Activated CD4-positive, alpha-beta T cell treated with anti-CD3 and anti-CD28 coated beads, Interleukin-2, amount 50 U/mL, for 16 hours (primary cell): ENCODE measurements around the gene MAP3K1.

Source experiments
- DNase-seq: peaks from one replicate; pipeline ENCODE4 v3.0.0-alpha.2; 2020

Gene MAP3K1

GRCh38 chr5:56850423-56850822 lies 35.1 kb downstream of the MAP3K1 start:
- DNase-seq = no peak

- no peak for DNase-seq
Observed at GRCh38 chr5:56851258-56851941, 36.1 kb downstream of the MAP3K1 start.

- no peak for DNase-seq
Observed at GRCh38 chr5:56852228-56853000, 37.1 kb downstream of the MAP3K1 start.

- DNase-seq = no peak
Observed at GRCh38 chr5:56853698-56854097, 38.3 kb downstream of the MAP3K1 start.

GRCh38 chr5:56854920-56855319 lies 39.6 kb downstream of the MAP3K1 start:
- DNase-seq = no peak

- no peak for DNase-seq
Observed at GRCh38 chr5:56856541-56857178, 41.3 kb downstream of the MAP3K1 start.

GRCh38 chr5:56858777-56859442 lies 43.6 kb downstream of the MAP3K1 start:
- no peak for DNase-seq

- DNase-seq = no peak
Observed at GRCh38 chr5:56861893-56862485, 46.6 kb downstream of the MAP3K1 start.

- no peak for DNase-seq
Observed at GRCh38 chr5:56862909-56863308, 47.6 kb downstream of the MAP3K1 start.

- no peak for DNase-seq
Observed at GRCh38 chr5:56871777-56872176, 56.4 kb downstream of the MAP3K1 start.

- no peak for DNase-seq
Observed at GRCh38 chr5:56873056-56873455, 57.7 kb downstream of the MAP3K1 start.

GRCh38 chr5:56876327-56876726 lies 61.0 kb downstream of the MAP3K1 start:
- DNase-seq = no peak

GRCh38 chr5:56881571-56881970 lies 66.2 kb downstream of the MAP3K1 start:
- no peak for DNase-seq

GRCh38 chr5:56893251-56893951 lies 78.1 kb downstream of the MAP3K1 start:
- no peak for DNase-seq

GRCh38 chr5:56896763-56897162 lies 81.4 kb downstream of the MAP3K1 start:
- DNase-seq = no peak

GRCh38 chr5:56898213-56898612 lies 82.9 kb downstream of the MAP3K1 start:
- no peak for DNase-seq

GRCh38 chr5:56900395-56900794 lies 85.0 kb downstream of the MAP3K1 start:
- DNase-seq = no peak

GRCh38 chr5:56900858-56901578 lies 85.7 kb downstream of the MAP3K1 start:
- peak; percentile 49 for DNase-seq

- DNase-seq = no peak
Observed at GRCh38 chr5:56908942-56909293, 93.6 kb downstream of the MAP3K1 start.

GRCh38 chr5:56909294-56910209 lies 94.2 kb downstream of the MAP3K1 start, which contains the start of gene SETD9:
TSS of gene SETD9 (plus strand) at chr5:56909596. CDS start at chr5:56909646, 50 bp downstream.
- DNase-seq = peak; percentile 97
